Neural cell (in vitro differentiated cells): ENCODE measurements around the gene OGA.

Experiments
- CTCF ChIP-seq: fragments of 450-650 bp; IDR thresholded peaks from 2 replicates; pipeline ENCODE4 v1.5.1; 2014; ENCODE audit warnings: antibody characterized with exemption, mild to moderate bottlenecking, moderate library complexity; ENCODE audit not compliant: poor library complexity, severe bottlenecking
- EZH2 ChIP-seq: fragments of 200-600, 300-800 bp; shearing (Covaris generic), sonication (generic); IDR thresholded peaks from 2 replicates; pipeline ENCODE4 v1.6.1; 2014; ENCODE audit warnings: antibody characterized with exemption, low read length, borderline replicate concordance, mild to moderate bottlenecking; ENCODE audit not compliant: insufficient read depth, poor library complexity, severe bottlenecking
- POLR2AphosphoS5 ChIP-seq: IDR thresholded peaks from 2 replicates; pipeline ENCODE4 v1.6.1; 2012
- REST ChIP-seq: IDR thresholded peaks from 2 replicates; pipeline ENCODE4 v1.6.1; 2012; ENCODE audit warnings: borderline replicate concordance

- TF ChIP-seq CTCF, result no peak
- no peak for TF ChIP-seq REST
- no peak for TF ChIP-seq POLR2AphosphoS5
- TF ChIP-seq EZH2, result no peak
Observed at GRCh38 chr10:101856626-101857025, 38.4 kb upstream of the OGA start.
